ENCODE results near the gene SLC27A4. TPM values are rescaled to one million over a fixed set of nuclear protein-coding genes. Genes with fewer than 3 reads are reported as not detected.

SLC27A4 gene
- total RNA-seq, 2 donors from 2014 or later, result 22.4 to 25.0 TPM

DNA sequence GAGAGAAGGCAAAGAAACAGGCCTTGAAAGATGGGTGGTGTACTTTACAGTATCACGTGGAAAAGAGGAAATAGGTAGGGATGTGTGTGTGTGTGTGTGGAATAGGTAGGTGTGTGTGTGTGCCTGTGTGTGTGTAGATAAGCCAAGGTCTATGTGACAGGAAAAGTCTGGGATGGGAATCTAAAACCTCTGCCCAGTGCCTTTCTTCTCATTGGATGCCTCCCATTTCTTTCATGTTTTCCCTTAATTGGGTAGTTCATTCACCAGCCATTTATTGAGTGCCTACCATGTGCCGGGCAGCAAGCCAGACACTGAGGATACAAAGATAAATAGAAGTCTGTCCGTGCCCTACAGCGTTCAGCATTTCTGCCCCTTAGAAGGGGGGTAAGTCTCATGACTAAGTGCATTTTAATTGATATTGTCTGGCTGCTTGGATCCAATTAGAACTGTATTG, 31.9 kb downstream of the SLC27A4 start:
- Mint-ChIP-seq H3K4me3 (peak overlapping the region; percentile 94), H3K9me3 (no peaks in the 10 kb centered on the region), H3K27ac (no peak overlapping the region), H3K4me1 (peaks cover 20% of the 10 kb centered on the region), H3K36me3 (ENCODE audit: low read depth) (peaks cover 7% of the 10 kb centered on the region), H3K27me3 (ENCODE audit: insufficient read depth) (peaks cover 7% of the 10 kb centered on the region)
- H3K27me3 ChIP-seq (ENCODE audit: control insufficient read depth, insufficient read depth, low read length, poor library complexity, severe bottlenecking), result no peaks in the 10 kb centered on the region
- H3K36me3 ChIP-seq (ENCODE audit: control insufficient read depth, insufficient read depth, low read length), result peaks cover 6% of the 10 kb centered on the region
- DNase-seq, result no peak
- TF ChIP-seq, protein P1, sequence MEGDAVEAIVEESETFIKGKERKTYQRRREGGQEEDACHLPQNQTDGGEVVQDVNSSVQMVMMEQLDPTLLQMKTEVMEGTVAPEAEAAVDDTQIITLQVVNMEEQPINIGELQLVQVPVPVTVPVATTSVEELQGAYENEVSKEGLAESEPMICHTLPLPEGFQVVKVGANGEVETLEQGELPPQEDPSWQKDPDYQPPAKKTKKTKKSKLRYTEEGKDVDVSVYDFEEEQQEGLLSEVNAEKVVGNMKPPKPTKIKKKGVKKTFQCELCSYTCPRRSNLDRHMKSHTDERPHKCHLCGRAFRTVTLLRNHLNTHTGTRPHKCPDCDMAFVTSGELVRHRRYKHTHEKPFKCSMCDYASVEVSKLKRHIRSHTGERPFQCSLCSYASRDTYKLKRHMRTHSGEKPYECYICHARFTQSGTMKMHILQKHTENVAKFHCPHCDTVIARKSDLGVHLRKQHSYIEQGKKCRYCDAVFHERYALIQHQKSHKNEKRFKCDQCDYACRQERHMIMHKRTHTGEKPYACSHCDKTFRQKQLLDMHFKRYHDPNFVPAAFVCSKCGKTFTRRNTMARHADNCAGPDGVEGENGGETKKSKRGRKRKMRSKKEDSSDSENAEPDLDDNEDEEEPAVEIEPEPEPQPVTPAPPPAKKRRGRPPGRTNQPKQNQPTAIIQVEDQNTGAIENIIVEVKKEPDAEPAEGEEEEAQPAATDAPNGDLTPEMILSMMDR (conservative IDR thresholded peaks at IDR 0.05), result no peak
- H3K9ac ChIP-seq (ENCODE audit: extremely low read depth, low read length, poor library complexity, severe bottlenecking), result peak overlapping the region; percentile 66
- no peak overlapping the region for H3K27ac ChIP-seq (ENCODE audit: low read depth, low read length)
- WGBS, 2 experiments (ENCODE audit: insufficient coverage in 1 of 2, insufficient read length in 1 of 2), result 82 to 86% methylated on average over 4 of the region's 4 CpGs
- peaks cover 5% of the 10 kb centered on the region for H3K4me1 ChIP-seq (ENCODE audit: control insufficient read depth, insufficient read depth, low read length)
- no peaks in the 10 kb centered on the region for H3K9me3 ChIP-seq (ENCODE audit: control insufficient read depth, low read length)
- H3K4me3 ChIP-seq (ENCODE audit: low read length), result peak overlapping the region; percentile 98

GRCh38 chr9:128372784-128373183, 32.5 kb downstream of the SLC27A4 start:
- Mint-ChIP-seq H3K36me3 (ENCODE audit: low read depth) (peaks cover 10% of the 10 kb centered on the region), H3K4me1 (peaks cover 20% of the 10 kb centered on the region), H3K9me3 (no peaks in the 10 kb centered on the region), H3K27ac (no peak overlapping the region), H3K4me3 (peak overlapping the region; percentile 94), H3K27me3 (ENCODE audit: insufficient read depth) (peaks cover 2% of the 10 kb centered on the region)
- H3K4me1 ChIP-seq (ENCODE audit: control insufficient read depth, insufficient read depth, low read length), result peaks cover 5% of the 10 kb centered on the region
- H3K36me3 ChIP-seq (ENCODE audit: control insufficient read depth, insufficient read depth, low read length), result peaks cover 7% of the 10 kb centered on the region
- no peak for DNase-seq
- no peaks in the 10 kb centered on the region for H3K27me3 ChIP-seq (ENCODE audit: control insufficient read depth, insufficient read depth, low read length, poor library complexity, severe bottlenecking)
- no peak overlapping the region for H3K27ac ChIP-seq (ENCODE audit: low read depth, low read length)
- H3K4me3 ChIP-seq (ENCODE audit: low read length), result peak overlapping the region; percentile 98
- no peak overlapping the region for H3K9ac ChIP-seq (ENCODE audit: extremely low read depth, low read length, poor library complexity, severe bottlenecking)
- WGBS, 2 experiments (ENCODE audit: insufficient coverage in 1 of 2, insufficient read length in 1 of 2), result 91% methylated on average over 1 of the region's 1 CpG; no CpG with 5 or more reads in 1 of the 2 experiments
- H3K9me3 ChIP-seq (ENCODE audit: control insufficient read depth, low read length), result no peaks in the 10 kb centered on the region
- TF ChIP-seq, protein P1 (conservative IDR thresholded peaks at IDR 0.05), result no peak

DNA sequence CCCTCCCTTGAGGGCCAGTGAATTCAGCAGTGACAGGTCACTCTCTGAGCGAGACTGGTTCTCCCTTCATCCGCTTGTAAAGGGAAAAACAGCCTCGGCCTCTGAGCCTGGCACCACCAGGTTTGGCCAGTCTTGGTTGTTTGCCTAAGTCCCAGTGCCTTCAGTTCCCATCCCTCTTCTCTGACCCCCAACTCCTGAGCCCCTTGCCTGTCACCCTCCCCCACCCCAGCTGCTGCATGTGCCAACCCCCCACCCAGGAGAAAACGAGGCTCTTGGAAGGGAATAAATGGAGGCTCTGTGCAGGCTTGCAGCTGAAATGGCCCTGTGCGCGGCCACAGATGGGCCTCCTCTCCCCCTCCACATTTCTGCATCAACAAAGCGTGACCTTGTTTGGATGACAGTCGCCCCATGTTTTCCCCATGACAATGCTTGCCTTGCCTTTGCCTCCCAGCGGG, 33.9 kb downstream of the SLC27A4 start:
- no peak overlapping the region for H3K9ac ChIP-seq (ENCODE audit: extremely low read depth, low read length, poor library complexity, severe bottlenecking)
- no peak overlapping the region for H3K4me3 Mint-ChIP-seq
- H3K4me1 Mint-ChIP-seq, result peaks cover 20% of the 10 kb centered on the region
- 88 to 92% methylated on average over 3 to 8 of the region's 9 CpGs for WGBS, 2 experiments (ENCODE audit: insufficient coverage in 1 of 2, insufficient read length in 1 of 2)
- H3K36me3 ChIP-seq (ENCODE audit: control insufficient read depth, insufficient read depth, low read length), result peaks cover 16% of the 10 kb centered on the region
- no peak overlapping the region for H3K27ac Mint-ChIP-seq
- H3K27me3 ChIP-seq (ENCODE audit: control insufficient read depth, insufficient read depth, low read length, poor library complexity, severe bottlenecking), result no peaks in the 10 kb centered on the region
- H3K4me3 ChIP-seq (ENCODE audit: low read length), result no peak overlapping the region
- H3K4me1 ChIP-seq (ENCODE audit: control insufficient read depth, insufficient read depth, low read length), result peaks cover 5% of the 10 kb centered on the region
- no peaks in the 10 kb centered on the region for H3K9me3 Mint-ChIP-seq
- TF ChIP-seq, protein P1 (conservative IDR thresholded peaks at IDR 0.05), result no peak
- peaks cover 2% of the 10 kb centered on the region for H3K27me3 Mint-ChIP-seq (ENCODE audit: insufficient read depth)
- no peak for DNase-seq
- peaks cover 17% of the 10 kb centered on the region for H3K36me3 Mint-ChIP-seq (ENCODE audit: low read depth)
- no peak overlapping the region for H3K27ac ChIP-seq (ENCODE audit: low read depth, low read length)
- no peaks in the 10 kb centered on the region for H3K9me3 ChIP-seq (ENCODE audit: control insufficient read depth, low read length)
